Left lung (tissue), 10 donors: ENCODE results near the gene C4orf17. TPM values are rescaled to one million over a fixed set of nuclear protein-coding genes. Genes with fewer than 3 reads are reported as not detected.

Experiments
- ATAC-seq: fragments of 200-7000 bp; cut with Tn5 transposase; one replicate; pipeline ENCODE4 v1.9.1; 2020; ENCODE audit warnings: moderate library complexity
- DNase-seq, 4 donors: peaks; one replicate each; pipeline ENCODE4 v3.0.0-alpha.2; 2013 to 2020
- H3K27ac ChIP-seq, 2 donors: fragments of 200-600 bp; sonication (generic) in 1 of 2; one replicate each; pipeline versions ENCODE4 v1.5.0 to v1.8.0; 2020 to 2021
- H3K27me3 ChIP-seq, 2 donors: fragments of 200-600 bp; sonication (generic) in 1 of 2; one replicate each; pipeline versions ENCODE4 v1.5.0 to v1.8.0; 2020 to 2021
- H3K36me3 ChIP-seq, 2 donors: fragments of 200-600 bp; sonication (generic) in 1 of 2; one replicate each; pipeline versions ENCODE4 v1.5.0 to v1.8.0; 2020 to 2021
- H3K4me1 ChIP-seq, 2 donors: fragments of 200-600 bp; one replicate each; pipeline ENCODE4 v1.8.0; 2021
- H3K4me3 ChIP-seq, 2 donors: fragments of 200-600 bp; sonication (generic) in 1 of 2; one replicate each; pipeline versions ENCODE4 v1.5.0 to v1.8.0; 2020 to 2021; ENCODE audit warnings: mild to moderate bottlenecking in 1 of 2
- H3K9me3 ChIP-seq, 2 donors: fragments of 200-600 bp; sonication (generic) in 1 of 2; one replicate each; pipeline versions ENCODE4 v1.5.0 to v1.8.0; 2020 to 2021
- CTCF ChIP-seq, 2 donors: fragments of 200-600 bp; sonication (generic) in 1 of 2; IDR thresholded peaks; one replicate each; pipeline versions ENCODE4 v1.5.0 to v1.8.0; 2021; ENCODE audit warnings: antibody characterized with exemption in 2 of 2
- intact Hi-C, 2 donors: fragments of 100-400 bp; cut with DNase I; formaldehyde crosslinking; loops; one replicate each; pipeline versions ENCODE4 v1.11.2 to v1.14.2; 2022
- polyA plus RNA-seq, 6 donors: library from polyadenylated mRNA; unstranded; fragments of 120-200 nt; gene quantifications; one replicate each; pipeline ENCODE4 v1.2.1, GENCODE V29; 2013; ENCODE audit not compliant: insufficient read length in 6 of 6
- total RNA-seq, 2 donors: library from RNA; stranded (reverse); fragmentation: NEBNext Ultra II Directional; extraction: Animal tissue kit (Norgen Biotek cat#: 25700); gene quantifications; one replicate each; pipeline ENCODE4 v1.2.1, GENCODE V29; 2021
- donor health status: DM: no; HTN: yes; CAD: no.
- donor health status: DM: no; HTN: no; CAD: no.

C4orf17 gene
- total and polyA plus RNA-seq, 8 donors: not detected

DNA sequence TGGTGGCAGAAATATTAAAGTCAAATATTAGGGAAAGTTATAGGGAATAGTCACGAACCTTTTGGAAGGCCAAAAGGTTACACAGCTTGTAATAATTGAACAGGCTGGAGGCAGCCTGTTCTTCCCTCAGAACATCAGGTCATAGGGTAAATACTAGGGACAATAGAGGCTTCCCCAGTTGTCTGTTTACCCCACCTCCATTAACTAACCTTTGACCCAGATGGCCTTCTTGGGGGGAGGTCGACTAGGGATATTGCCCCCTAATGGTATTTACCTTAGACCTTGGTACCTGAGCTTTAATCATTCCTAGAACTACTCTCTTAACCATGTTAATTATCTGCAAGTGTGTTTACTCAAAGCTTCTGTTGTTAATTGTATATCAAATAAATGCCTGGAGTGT, 26.0 kb downstream of the C4orf17 start:
- H3K27ac ChIP-seq: no peak overlapping the region
- H3K9me3 ChIP-seq: peaks cover 0 to 3% of the 10 kb centered on the region in 2 donors
- no peaks in the 10 kb centered on the region for H3K36me3 ChIP-seq
- TF ChIP-seq CTCF (IDR thresholded peaks at IDR 0.05): no peak
- no peak overlapping the region for H3K4me3 ChIP-seq
- DNase-seq: no peak
- intact Hi-C loops: no loop called here
- no peak for ATAC-seq
- H3K27me3 ChIP-seq: no peaks in the 10 kb centered on the region
- H3K4me1 ChIP-seq: no peaks in the 10 kb centered on the region

- no peak for TF ChIP-seq CTCF (IDR thresholded peaks at IDR 0.05)
- H3K4me3 ChIP-seq: no peak overlapping the region
- no peaks in the 10 kb centered on the region for H3K36me3 ChIP-seq
- ATAC-seq (no peak), DNase-seq (no peak)
- intact Hi-C loops: no loop called here
- H3K27me3 ChIP-seq: no peaks in the 10 kb centered on the region
- peaks cover 0 to 3% of the 10 kb centered on the region in 2 donors for H3K9me3 ChIP-seq
- no peaks in the 10 kb centered on the region for H3K4me1 ChIP-seq
- H3K27ac ChIP-seq: no peak overlapping the region
These were observed 26.9 kb downstream of the C4orf17 start for GRCh38 chr4:99537674-99538073.

- intact Hi-C loops: no loop called here
- Histone ChIP-seq H3K4me1 (no peaks in the 10 kb centered on the region), H3K27me3 (no peaks in the 10 kb centered on the region), H3K36me3 (no peaks in the 10 kb centered on the region), H3K27ac (no peak overlapping the region), H3K9me3 (no peaks in the 10 kb centered on the region), H3K4me3 (no peak overlapping the region)
- no peak for TF ChIP-seq CTCF (IDR thresholded peaks at IDR 0.05)
- ATAC-seq: peak; percentile 48
- no peak for DNase-seq
These were observed 29.6 kb downstream of the C4orf17 start for GRCh38 chr4:99540277-99540939.

GRCh38 chr4:99552872-99553271, 42.1 kb downstream of the C4orf17 start:
- Histone ChIP-seq H3K9me3 (no peaks in the 10 kb centered on the region), H3K27ac (no peak overlapping the region), H3K4me3 (no peak overlapping the region), H3K4me1 (no peaks in the 10 kb centered on the region), H3K36me3 (peaks cover 0 to 5% of the 10 kb centered on the region in 2 donors), H3K27me3 (no peaks in the 10 kb centered on the region)
- no peak for TF ChIP-seq CTCF (IDR thresholded peaks at IDR 0.05)
- ATAC-seq: no peak
- DNase-seq: no peak
- intact Hi-C loops: no loop called here

DNA sequence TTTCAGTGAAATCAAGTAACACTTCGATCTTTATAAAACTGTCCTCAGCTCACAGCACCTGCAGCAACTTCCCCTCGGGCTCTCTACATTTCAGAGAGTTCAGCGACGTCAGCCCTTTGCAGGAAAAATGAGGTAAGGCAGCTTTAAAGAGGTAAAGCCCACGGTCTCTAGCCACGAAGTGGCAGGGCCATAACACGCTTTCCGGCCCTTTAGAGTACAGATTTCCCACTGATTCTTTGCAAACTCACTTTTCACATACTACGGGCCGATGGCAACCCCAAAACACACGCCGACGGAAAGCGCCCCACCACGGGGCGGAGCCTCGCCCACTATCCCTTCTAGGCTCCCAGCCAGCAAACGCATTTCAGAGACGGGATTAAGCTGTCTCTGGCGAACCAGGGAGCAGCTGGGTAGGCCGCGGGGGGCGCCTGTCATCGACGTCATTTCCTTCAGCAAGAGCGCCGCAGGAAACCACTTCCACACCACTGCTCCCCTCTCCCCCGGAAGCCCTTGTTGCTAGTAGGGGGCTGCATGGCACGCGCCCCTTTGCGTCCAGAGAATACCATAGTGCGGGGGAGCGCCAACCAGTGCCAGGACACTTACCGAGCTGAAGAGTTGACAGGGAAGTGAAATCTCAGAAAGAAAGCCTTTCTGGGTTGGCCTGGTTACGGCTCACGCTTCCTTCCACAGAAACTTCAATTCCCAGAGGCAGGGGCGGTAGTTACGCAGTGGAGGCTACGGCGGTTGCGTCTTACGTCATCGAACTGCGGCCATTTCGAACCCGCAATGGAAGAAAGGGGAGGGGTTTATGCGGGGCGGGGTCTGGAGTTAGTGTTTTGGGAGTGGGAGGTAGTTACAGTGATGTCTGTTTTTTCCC, 52.7 kb downstream of the C4orf17 start, which contains the start of gene TRMT10A:
TSS of gene TRMT10A (minus strand) at position 730 of the 877 bp plus-strand sequence. CDS start 4,701 bp downstream, outside the sequence.
- H3K27ac ChIP-seq: peak within 1 kb of the TSS; percentile 97 to 98
- peaks cover 0 to 5% of the 10 kb centered on the region in 2 donors for H3K4me1 ChIP-seq
- no peaks in the 10 kb centered on the region for H3K36me3 ChIP-seq
- peak; percentile 95 for ATAC-seq
- peak; percentile 97 to 100 (median 98) for DNase-seq
- TF ChIP-seq CTCF (IDR thresholded peaks at IDR 0.05): peak in 1 of 2 donors; percentile 29
- H3K4me3 ChIP-seq: peak within 1 kb of the TSS; percentile 51 to 62
- intact Hi-C loops: loop anchor here in 1 of 2 donors (5.0 kb wide), 3 partner anchors 244 to 384 kb away; partner anchors contain the start of gene DNAJB14
- no peaks in the 10 kb centered on the region for H3K27me3 ChIP-seq
- H3K9me3 ChIP-seq: no peaks in the 10 kb centered on the region
